HEK293T (cell line): ENCODE data around the gene ATP8A1.

Source experiments
- BHLHE40 ChIP-seq: fragments of 450-650 bp; IDR thresholded peaks from 2 replicates; pipeline ENCODE4 v1.6.1; 2016; ENCODE audit warnings: mild to moderate bottlenecking, moderate library complexity, borderline replicate concordance
- FOXA1 ChIP-seq: fragments of 450-650 bp; IDR thresholded peaks from 2 replicates; pipeline ENCODE4 v1.6.1; 2016; ENCODE audit warnings: mild to moderate bottlenecking
- FOXK2 ChIP-seq: fragments of 450-650 bp; IDR thresholded peaks from 2 replicates; pipeline ENCODE4 v1.6.1; 2016; ENCODE audit warnings: mild to moderate bottlenecking
- FOXM1 ChIP-seq: fragments of 450-650 bp; IDR thresholded peaks from 2 replicates; pipeline ENCODE4 v1.6.1; 2017; ENCODE audit warnings: mild to moderate bottlenecking, borderline replicate concordance
- L3MBTL2 ChIP-seq: fragments of 450-650 bp; conservative IDR thresholded peaks from 2 replicates; pipeline ENCODE4 v1.6.1; 2016; ENCODE audit warnings: mild to moderate bottlenecking
- NFRKB ChIP-seq: fragments of 450-650 bp; IDR thresholded peaks from 2 replicates; pipeline ENCODE4 v1.6.1; 2016; ENCODE audit warnings: mild to moderate bottlenecking, moderate library complexity
- SUZ12 ChIP-seq: fragments of 450-650 bp; IDR thresholded peaks from 2 replicates; pipeline ENCODE4 v1.6.1; 2016; ENCODE audit warnings: mild to moderate bottlenecking
- ZNF384 ChIP-seq: fragments of 450-650 bp; IDR thresholded peaks from 2 replicates; pipeline ENCODE4 v1.6.1; 2016

DNA sequence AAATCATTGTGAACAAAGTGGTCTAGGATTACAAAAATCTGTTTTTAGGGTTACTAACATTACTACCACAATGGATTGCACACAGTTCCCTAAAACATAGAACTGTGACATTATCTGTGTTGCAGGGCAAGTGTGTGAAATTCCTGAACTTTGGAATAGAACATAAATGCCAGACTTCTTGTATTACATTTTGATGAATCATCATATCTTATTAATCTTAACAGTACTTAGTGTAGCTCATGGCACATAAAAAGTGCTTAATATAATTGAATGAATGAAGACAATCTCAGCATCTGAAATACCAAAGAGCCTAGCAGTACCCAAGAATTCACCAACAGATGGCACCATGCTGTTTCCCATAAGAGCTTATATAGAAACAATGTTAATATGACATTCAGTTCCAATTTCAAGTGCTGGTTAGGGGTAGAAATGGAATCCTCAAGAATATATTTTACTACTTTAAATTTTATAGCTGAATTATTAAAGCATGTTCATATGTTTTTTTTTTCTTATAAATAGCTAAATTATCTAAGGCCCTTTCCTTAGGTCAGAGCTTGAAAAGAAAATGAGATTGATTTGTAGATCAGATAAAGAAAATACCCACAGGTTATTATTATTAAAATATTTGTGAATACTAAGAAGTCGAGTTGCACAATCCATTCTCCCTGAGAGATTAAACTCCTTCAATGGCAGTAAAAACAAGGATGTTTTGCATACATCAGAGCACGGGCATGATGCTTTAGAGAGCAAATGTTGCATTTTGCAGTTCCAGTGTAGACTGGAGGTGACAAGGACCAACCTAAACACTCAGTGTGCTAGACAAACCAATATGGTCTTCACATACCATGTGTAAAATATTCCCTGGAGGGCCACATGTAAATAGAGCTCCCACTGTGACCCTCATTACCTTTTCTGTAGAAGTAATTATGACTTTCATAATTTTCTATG, 285.3 kb downstream of the ATP8A1 start:
- no peak for TF ChIP-seq BHLHE40
- TF ChIP-seq FOXA1: no peak
- TF ChIP-seq FOXK2: no peak
- TF ChIP-seq NFRKB: no peak
- TF ChIP-seq L3MBTL2: no peak
- no peak for TF ChIP-seq SUZ12
- TF ChIP-seq FOXM1: no peak
- no peak for TF ChIP-seq ZNF384
